MG63 (cell line): ENCODE data around the gene WDFY4. TPM values are rescaled to one million over a fixed set of nuclear protein-coding genes. Genes with fewer than 3 reads are reported as not detected.

ENCODE experiments used
- DNase-seq: peaks from one replicate; pipeline ENCODE4 v3.0.0-alpha.2; 2020
- H3K27me3 ChIP-seq: fragments of 250-450 bp; sonication (Bioruptor Pico); 2 replicates; pipeline ENCODE4 v1.5.1; 2020; ENCODE audit warnings: mild to moderate bottlenecking, moderate library complexity
- H3K36me3 ChIP-seq: fragments of 250-450 bp; sonication (Bioruptor Pico); 2 replicates; pipeline ENCODE4 v1.5.1; 2020; ENCODE audit warnings: mild to moderate bottlenecking, moderate library complexity
- H3K4me3 ChIP-seq: fragments of 250-450 bp; sonication (Bioruptor Pico); 2 replicates; pipeline ENCODE4 v1.5.1; 2020; ENCODE audit warnings: mild to moderate bottlenecking, moderate library complexity
- H3K9me3 ChIP-seq: fragments of 250-450 bp; sonication (Bioruptor Pico); 2 replicates; pipeline ENCODE4 v1.5.1; 2020; ENCODE audit warnings: mild to moderate bottlenecking, moderate library complexity
- total RNA-seq: library from RNA; depleted of rRNA; stranded (reverse); fragments of >200 nt; shearing (Covaris generic); gene quantifications from 2 replicates; pipeline ENCODE4 v1.2.3, GENCODE V29; 2014; ENCODE audit warnings: low replicate concordance

WDFY4 gene
- total RNA-seq, 1 experiment from 2014 or later, result 0.63 TPM

DNA sequence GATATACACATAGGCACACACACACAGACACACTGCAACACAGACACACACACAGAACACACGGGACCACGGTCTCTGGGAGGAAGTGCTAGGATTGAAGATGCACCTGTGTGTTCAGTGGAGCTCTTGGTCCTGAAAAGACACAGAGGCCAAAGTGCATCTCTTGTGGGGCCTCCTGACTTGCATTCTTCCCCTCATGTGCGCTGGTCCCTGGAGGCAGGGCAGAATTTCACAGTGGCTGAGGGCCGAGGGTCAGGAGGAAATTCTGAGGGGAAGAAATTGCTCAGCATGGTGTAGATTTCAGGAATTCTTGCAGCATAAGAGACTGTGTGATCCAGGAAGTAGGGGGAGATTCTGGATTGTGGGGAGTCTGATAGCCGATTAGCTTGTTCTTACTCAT is 35.9 kb downstream of the WDFY4 start:
- DNase-seq, result no peak
- no peaks in the 10 kb centered on the region for H3K36me3 ChIP-seq
- H3K27me3 ChIP-seq, result no peaks in the 10 kb centered on the region
- no peaks in the 10 kb centered on the region for H3K9me3 ChIP-seq
- no peak overlapping the region for H3K4me3 ChIP-seq

DNA sequence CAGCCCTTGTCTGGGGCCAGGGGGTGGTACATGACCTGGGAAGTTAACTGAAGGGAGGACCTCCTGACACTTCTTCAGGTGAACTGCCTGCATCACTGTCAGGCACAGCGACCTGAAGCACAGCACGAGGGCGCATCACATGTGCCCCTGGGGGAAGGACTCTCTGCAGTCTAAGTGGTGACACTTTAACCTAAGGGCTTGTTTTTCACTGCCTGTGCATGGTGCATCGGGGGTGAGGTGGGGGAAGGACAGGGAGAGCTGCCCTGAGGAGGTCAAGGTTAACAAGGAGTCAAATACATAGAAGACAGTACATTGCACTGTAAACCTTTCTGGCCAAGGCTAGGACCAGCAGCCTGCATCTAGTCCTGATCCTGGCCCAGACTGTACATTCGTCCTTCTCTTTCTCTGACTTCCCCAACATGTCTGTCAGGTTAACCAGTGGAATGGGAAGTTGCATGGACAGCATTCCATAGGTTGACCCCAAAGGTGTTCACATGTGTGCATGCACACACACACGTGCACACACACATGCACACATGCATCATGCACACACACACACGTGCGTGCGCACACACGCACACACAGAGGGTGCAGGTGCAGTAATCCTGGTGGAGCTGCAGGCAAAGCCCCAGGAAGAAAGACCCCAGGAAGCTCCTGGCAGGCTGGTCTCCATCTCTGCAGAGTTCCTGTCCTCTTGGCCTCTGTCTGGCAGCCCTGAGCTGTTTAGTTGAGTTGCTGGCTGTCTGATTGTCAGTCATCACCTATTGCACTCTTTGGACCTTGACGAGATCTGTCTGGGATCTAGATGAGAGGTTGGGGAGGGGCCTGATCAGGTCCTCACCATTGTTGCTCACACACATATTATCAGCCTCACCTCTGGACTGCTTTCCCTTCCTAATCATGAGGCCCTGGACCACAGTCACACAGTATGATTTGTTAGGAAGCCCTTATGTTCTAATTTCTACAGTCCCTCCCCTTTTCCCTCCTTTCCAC is 37.8 kb downstream of the WDFY4 start:
- Histone ChIP-seq H3K9me3 (no peaks in the 10 kb centered on the region), H3K27me3 (no peaks in the 10 kb centered on the region), H3K4me3 (no peak overlapping the region), H3K36me3 (no peaks in the 10 kb centered on the region)
- DNase-seq, result no peak

DNA sequence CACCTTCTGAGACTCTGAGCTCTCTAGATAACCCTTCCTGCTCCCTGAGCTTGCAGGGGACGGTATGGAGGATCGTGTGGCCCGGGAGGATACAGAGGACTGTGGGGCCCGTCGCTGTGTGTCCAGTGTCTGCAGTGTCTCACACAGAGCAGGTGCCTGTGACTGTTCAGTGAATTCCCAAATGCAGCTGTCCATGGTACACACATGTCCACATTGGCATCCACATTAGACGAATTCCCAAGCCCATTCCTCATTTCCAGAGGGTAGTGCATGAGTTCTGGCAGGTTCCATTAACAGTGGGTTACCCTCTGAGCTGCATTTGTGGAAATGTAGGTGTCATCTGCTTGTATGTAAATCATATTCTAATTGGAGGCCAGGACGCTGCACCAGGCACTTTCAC is 39.5 kb downstream of the WDFY4 start:
- DNase-seq, result no peak
- Histone ChIP-seq H3K9me3 (no peaks in the 10 kb centered on the region), H3K36me3 (no peaks in the 10 kb centered on the region), H3K27me3 (no peaks in the 10 kb centered on the region), H3K4me3 (no peak overlapping the region)

DNA sequence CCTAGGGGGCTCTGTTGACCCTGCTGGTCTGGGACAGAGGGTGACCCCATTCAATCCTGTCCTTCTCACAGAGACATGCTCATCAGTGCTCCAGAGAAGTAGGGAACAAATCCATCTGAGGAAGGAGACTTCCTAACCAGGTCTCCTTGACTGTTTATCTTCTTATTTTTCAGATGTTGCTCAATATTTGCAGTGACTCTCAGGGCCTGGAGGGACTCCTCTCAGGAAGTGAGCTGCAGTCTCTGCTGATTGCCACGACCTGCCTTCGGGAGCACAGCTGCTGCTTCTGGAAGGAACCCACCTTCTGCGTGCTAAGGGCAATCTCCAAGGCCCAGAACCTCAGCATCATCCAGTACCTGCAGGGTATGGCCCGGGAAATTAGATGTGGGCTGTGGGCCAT is 41.0 kb downstream of the WDFY4 start:
- H3K36me3 ChIP-seq, result no peaks in the 10 kb centered on the region
- H3K27me3 ChIP-seq, result no peaks in the 10 kb centered on the region
- no peak overlapping the region for H3K4me3 ChIP-seq
- DNase-seq, result no peak
- no peaks in the 10 kb centered on the region for H3K9me3 ChIP-seq

DNA sequence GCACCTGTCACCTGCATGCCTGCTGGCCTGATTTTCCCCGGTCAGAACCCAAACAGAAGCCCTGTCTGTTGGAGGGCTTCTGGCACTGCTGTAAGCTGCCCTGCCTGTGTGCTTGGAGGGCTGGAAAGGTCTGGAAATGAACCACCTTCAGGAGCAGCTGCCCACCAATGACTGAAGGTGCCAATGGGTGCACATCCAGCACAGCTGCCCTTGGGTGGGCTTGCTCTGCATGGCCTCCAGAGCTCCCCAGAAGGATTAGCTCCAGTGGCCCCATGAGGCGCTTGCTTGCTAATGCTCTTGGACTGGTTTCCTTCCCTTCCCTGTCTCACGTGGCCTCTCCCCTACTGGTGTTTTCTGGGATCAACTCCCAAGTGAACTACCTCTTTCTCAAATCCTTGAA is 43.2 kb downstream of the WDFY4 start:
- no peaks in the 10 kb centered on the region for H3K36me3 ChIP-seq
- no peak overlapping the region for H3K4me3 ChIP-seq
- DNase-seq, result no peak

DNA sequence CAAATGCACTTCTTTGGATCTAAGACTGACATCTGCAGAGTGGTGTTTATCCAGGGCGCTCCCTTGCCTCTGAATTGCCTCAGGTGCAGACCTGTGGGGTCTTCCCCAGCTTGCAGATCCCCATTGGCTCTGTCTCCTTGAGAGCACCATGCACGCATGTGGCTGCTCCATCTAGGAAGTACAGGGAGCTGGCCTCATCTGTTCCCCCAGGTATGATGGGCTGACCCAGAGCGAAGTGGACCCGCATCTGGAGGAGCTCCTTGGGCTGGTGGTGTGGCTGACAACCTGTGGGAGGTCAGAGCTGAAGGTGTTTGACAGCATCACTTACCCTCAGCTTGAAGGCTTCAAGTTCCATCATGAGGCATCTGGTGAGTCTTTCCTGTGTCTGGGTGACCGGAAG is 44.5 kb downstream of the WDFY4 start:
- no peak for DNase-seq
- H3K36me3 ChIP-seq, result no peaks in the 10 kb centered on the region
- no peaks in the 10 kb centered on the region for H3K27me3 ChIP-seq
- H3K4me3 ChIP-seq, result no peak overlapping the region
- no peaks in the 10 kb centered on the region for H3K9me3 ChIP-seq

More for the DNA sequence above, 43.2 kb downstream of the WDFY4 start:
- Histone ChIP-seq H3K27me3 (no peaks in the 10 kb centered on the region), H3K9me3 (no peaks in the 10 kb centered on the region)

DNA sequence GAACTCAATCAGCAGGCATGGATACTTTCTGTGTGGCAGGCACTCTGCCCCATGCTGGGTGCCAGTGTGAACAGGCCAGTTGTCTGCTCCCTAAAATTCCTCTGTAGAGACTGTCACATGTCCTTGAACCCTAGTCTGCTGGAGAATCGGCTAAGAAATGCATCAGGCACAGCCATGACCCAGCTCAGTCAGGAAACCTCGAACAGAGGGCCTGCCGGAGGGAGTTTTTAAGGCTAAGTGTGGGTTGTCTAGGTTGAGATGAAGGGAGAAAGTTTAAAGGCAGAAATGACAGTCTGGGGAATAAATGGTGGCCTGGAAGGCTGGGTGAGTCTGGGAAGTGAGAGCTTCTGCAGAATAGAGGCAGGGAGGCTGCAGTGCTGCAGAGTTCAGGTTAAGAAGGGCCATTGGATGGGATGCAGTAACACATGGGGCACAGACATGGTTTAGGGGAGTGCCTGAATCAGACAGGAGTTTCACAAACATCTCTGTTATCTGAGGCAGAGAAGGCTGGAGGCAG is 45.3 kb downstream of the WDFY4 start:
- DNase-seq, result no peak
- H3K9me3 ChIP-seq, result no peaks in the 10 kb centered on the region
- no peaks in the 10 kb centered on the region for H3K36me3 ChIP-seq
- H3K27me3 ChIP-seq, result no peaks in the 10 kb centered on the region
- H3K4me3 ChIP-seq, result no peak overlapping the region

DNA sequence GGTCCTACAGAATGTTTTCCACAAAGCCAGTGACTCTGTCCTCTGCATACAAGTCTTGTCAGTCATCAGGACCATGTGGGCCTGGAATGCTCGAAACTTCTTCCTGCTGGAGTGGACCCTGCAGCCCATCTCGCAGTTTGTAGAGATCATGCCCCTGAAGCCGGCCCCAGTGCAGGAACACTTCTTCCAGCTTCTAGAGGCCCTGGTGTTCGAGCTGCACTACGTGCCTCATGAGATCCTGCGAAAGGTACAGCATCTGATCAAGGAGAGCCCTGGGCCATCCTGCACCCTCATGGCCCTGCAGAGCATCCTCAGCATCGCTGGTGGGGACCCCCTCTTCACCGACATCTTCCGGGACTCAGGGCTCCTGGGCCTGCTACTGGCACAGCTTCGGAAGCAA is 46.5 kb downstream of the WDFY4 start:
- Histone ChIP-seq H3K4me3 (no peak overlapping the region), H3K9me3 (no peaks in the 10 kb centered on the region), H3K27me3 (no peaks in the 10 kb centered on the region), H3K36me3 (no peaks in the 10 kb centered on the region)
- DNase-seq, result no peak

DNA sequence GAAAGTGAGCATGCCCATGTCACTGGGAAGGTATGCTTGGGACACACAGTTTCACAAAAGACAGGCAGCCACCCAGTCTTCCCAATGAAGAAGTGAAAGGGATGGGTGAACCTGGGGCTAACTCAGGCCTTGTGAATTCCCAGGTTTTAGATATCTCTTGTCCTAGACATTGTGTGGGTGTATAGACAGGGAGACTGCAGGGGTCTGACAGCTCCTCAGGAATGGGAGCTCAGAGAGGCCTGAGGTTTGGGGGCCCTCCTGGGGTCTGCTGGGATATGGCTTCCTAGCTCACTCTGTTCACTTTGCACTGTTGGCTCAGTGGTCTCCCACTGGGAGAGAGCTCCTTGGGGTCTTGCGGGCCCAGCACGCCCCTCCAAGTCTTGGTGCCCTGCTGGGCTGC is 47.0 kb downstream of the WDFY4 start:
- DNase-seq, result no peak
- Histone ChIP-seq H3K4me3 (no peak overlapping the region), H3K9me3 (no peaks in the 10 kb centered on the region)

DNA sequence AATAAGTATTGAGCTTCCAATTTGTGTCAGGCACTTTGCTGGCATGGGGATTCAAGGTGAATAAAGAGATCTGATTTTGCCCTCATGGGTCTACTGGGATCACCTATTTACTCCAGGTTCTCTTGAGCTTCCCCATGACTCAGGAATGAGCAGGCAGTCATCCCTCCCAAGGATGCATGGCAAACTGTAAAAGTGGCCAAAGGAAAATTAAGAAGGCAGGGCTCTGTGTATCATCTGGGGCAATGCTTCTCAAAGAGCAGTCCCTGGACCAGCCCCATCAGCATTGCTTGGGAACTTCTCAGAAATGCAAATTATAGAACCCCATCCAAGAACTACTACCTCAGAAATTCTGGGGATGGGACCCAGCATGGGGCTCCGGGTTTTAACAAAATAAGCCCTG is 48.7 kb downstream of the WDFY4 start:
- no peaks in the 10 kb centered on the region for H3K9me3 ChIP-seq
- no peak overlapping the region for H3K4me3 ChIP-seq
- DNase-seq, result no peak
- H3K36me3 ChIP-seq, result no peaks in the 10 kb centered on the region
- no peaks in the 10 kb centered on the region for H3K27me3 ChIP-seq

More for the DNA sequence above, 47.0 kb downstream of the WDFY4 start:
- no peaks in the 10 kb centered on the region for H3K36me3 ChIP-seq
- H3K27me3 ChIP-seq, result no peaks in the 10 kb centered on the region

DNA sequence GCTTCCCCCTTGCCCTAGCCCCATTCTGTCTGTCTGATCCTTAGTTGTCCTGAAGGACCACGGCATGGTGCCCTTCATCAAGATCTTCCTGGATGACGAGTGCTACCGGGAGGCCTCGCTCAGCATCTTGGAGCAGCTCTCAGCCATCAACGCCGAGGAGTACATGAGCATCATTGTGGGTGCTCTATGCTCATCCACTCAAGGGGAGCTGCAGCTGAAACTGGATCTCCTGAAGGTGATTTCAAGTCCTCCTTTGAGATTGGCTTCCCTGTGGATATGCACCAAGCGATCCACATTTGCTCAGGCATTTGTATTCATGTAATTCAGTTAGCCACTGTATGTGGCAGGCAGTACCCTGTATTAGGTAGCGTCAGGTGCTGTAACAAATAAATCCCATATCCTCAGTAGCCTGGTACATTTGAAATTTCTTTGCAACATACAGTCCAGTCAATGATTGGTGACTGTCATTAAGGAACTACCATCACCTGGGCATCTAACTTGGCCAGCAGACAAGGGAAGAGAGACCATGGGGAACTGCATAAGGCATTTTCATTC is 51.2 kb downstream of the WDFY4 start:
- H3K36me3 ChIP-seq, result no peaks in the 10 kb centered on the region
- no peak overlapping the region for H3K4me3 ChIP-seq
- DNase-seq, result no peak
- no peaks in the 10 kb centered on the region for H3K9me3 ChIP-seq
- no peaks in the 10 kb centered on the region for H3K27me3 ChIP-seq

DNA sequence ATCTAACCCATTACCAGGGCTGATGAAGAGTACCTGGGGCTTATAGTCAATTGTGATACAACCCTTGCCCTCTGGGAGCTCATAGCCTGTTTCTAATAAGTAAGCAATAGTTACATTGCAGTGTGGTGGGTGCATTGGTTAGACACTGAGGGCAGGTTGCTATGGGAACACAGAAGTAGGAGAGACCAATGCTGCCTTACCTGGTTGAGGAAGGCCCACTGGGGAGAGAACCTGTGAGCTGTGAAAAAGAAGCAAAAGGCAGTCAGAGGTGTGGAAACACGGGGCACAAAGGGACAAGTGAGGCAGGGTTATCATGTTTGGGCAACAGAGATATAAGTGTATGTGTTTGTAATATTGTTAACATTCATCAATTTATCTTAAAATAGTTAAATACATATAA is 51.9 kb downstream of the WDFY4 start:
- Histone ChIP-seq H3K36me3 (no peaks in the 10 kb centered on the region), H3K4me3 (no peak overlapping the region), H3K27me3 (no peaks in the 10 kb centered on the region), H3K9me3 (no peaks in the 10 kb centered on the region)
- no peak for DNase-seq

DNA sequence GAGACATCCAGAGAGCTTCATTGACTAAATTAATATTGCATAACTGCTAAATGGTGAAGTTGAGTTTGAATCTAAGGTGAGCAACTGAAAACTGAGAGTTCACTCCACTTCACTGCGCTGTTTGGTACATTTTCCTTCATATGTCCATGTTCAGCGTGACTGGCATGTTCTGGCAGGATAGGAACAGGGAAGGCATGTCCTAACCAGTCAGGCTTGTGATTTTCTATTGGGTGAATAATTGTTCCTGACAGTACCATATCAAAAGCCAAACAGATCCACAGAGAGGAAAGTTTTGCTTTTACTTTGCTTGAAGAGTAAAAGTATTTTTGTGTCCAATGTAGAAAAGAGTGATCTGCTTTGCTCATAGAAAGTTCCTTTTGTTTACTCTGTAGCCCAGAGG is 53.2 kb downstream of the WDFY4 start:
- H3K27me3 ChIP-seq, result no peaks in the 10 kb centered on the region
- DNase-seq, result no peak
- H3K36me3 ChIP-seq, result no peaks in the 10 kb centered on the region
- H3K4me3 ChIP-seq, result no peak overlapping the region
- no peaks in the 10 kb centered on the region for H3K9me3 ChIP-seq

DNA sequence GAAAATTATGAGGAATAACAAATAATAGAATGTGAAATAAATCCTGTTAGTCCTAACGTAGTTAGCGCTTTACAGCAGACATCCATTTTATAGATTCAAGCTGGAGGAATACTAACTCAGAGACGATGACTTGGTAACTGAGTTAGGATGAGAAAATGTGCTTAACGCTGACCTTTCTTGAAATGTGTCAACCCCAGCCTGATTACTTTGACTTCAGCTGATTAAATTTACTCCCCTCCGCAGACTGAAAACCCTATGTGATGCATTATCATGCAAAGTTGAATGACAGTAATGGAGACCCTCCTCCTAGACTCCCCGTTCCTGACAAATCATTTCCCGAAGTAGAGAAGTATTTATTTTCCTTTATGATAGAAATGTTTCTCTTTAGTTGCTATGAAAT is 54.5 kb downstream of the WDFY4 start:
- DNase-seq, result no peak
- no peaks in the 10 kb centered on the region for H3K36me3 ChIP-seq
- no peak overlapping the region for H3K4me3 ChIP-seq
- no peaks in the 10 kb centered on the region for H3K27me3 ChIP-seq
- H3K9me3 ChIP-seq, result no peaks in the 10 kb centered on the region

DNA sequence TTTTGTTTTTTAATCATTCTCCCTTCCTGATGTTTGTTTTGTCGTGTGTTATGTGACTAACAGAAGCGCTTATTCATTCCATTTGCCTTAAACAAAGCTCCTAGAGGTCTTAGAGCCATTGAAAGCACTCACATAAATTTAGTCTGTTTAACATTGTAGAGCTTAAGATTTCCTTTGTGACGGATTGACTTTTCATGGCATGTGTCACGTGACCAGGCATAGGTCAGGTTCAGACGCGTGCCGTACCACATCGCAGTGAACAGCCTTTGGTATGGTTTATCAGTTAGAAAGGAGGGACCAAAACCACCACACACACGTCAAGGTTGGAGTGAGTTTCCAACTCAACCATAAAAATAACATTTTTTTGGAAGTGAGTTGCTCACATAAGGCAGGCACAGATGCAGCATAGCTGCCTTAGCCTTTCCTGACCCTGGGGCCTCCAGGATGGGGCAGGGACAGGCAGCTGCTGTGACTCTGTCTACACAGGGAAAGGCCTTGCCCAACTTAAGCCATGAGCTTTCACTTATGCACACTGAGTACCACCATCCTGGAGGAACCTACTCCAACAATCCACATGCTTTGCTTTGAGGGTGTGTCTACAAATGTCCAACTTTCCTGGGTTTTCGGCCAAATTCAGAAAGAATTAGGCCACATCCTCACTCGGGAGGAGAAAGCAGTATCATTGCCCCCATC is 55.5 kb downstream of the WDFY4 start:
- Histone ChIP-seq H3K36me3 (no peaks in the 10 kb centered on the region), H3K27me3 (no peaks in the 10 kb centered on the region), H3K9me3 (no peaks in the 10 kb centered on the region), H3K4me3 (no peak overlapping the region)
- DNase-seq, result no peak

DNA sequence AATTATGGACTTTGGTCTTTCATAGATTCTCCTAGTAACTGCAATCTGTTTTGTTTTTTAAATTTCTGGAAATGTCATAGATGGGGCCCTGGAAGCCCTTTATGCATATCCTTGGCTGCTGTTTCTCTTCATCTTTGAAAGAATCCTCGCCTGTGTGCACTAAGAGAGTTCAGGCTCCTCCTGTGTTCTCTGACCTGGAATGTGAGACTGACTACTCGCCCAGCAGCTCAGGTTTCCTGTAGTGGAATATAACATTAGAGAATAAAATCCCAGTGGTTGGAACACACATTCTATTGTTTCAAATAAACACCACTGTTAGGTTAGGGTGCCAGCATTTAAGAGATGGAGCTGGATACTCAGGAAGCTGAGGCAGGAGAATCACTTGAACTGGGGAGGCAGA is 56.3 kb downstream of the WDFY4 start:
- Histone ChIP-seq H3K9me3 (no peaks in the 10 kb centered on the region), H3K27me3 (no peaks in the 10 kb centered on the region), H3K4me3 (no peak overlapping the region), H3K36me3 (no peaks in the 10 kb centered on the region)
- no peak for DNase-seq
